Psoas muscle (tissue), 8 donors: ENCODE results near the gene CASP8AP2. TPM values are rescaled to one million over a fixed set of nuclear protein-coding genes. Genes with fewer than 3 reads are reported as not detected.
"Not testable (repeated sequence)": the region's sequence is repeated elsewhere in the genome, so short reads cannot be mapped to it uniquely, and the experiment has no call there.

Source experiments
- ATAC-seq, 4 donors: fragments of 200-7000 bp; cut with Tn5 transposase; one replicate each; pipeline ENCODE4 v1.9.1; 2020; ENCODE audit warnings: moderate library complexity in 3 of 4, mild to moderate bottlenecking in 2 of 4
- DNase-seq, 2 donors: peaks; one replicate each; pipeline ENCODE4 v3.0.0-alpha.2; 2020
- H3K27ac ChIP-seq: fragments of 200-600 bp; one replicate; pipeline ENCODE4 v1.8.0; 2022
- H3K27me3 ChIP-seq, 3 donors: fragments of 200-600 bp in 1 of 3; one replicate each; pipeline versions ENCODE4 v1.6.1 to v1.8.0; 2013 to 2022; ENCODE audit warnings: low read length in 2 of 3, mild to moderate bottlenecking in 2 of 3, moderate library complexity in 1 of 3; ENCODE audit not compliant: insufficient read depth in 3 of 3
- H3K36me3 ChIP-seq, 2 donors: fragments of 200-600 bp in 1 of 2; one replicate each; pipeline versions ENCODE4 v1.6.1 to v1.8.0; 2013 to 2022; ENCODE audit warnings: low read depth in 1 of 2, mild to moderate bottlenecking in 1 of 2, moderate library complexity in 1 of 2; ENCODE audit not compliant: insufficient read depth in 1 of 2
- H3K4me1 ChIP-seq: fragments of 200-600 bp; one replicate; pipeline ENCODE4 v1.8.0; 2022
- H3K4me3 ChIP-seq: fragments of 200-600 bp; one replicate; pipeline ENCODE4 v1.8.0; 2022; ENCODE audit warnings: mild to moderate bottlenecking
- H3K9me3 ChIP-seq: fragments of 200-600 bp; one replicate; pipeline ENCODE4 v1.8.0; 2022
- whole genome bisulfite sequencing, 3 donors: extraction: QIAGEN DNeasy Blood & Tissue Kit; methylation state at CpG; one replicate each; pipeline versions ENCODE4 v1.1.6 to v1.1.7; 2013; 5-methylcytosine and 5-hydroxymethylcytosine counted together
- intact Hi-C, 2 donors: fragments of 100-400 bp; cut with DNase I; formaldehyde crosslinking; loops; one replicate each; pipeline versions ENCODE4 v1.11.0 to v1.14.2; 2022
- polyA plus RNA-seq, 3 donors: library from polyadenylated mRNA; stranded (reverse); fragments of 200-250 nt; gene quantifications; one replicate each; pipeline ENCODE4 v1.2.3, GENCODE V29; 2013
- total RNA-seq, 4 donors: library from RNA; stranded (reverse); fragmentation: NEBNext Ultra II Directional in 2 of 4; extraction: Animal tissue kit (Norgen Biotek cat#: 25700) in 2 of 4; gene quantifications; one replicate each; pipeline versions ENCODE4 v1.2.1 to v1.2.4, GENCODE V29; 2021 to 2023
- TF ChIP-seq, protein P1 (sequence below): fragments of 200-600 bp; IDR thresholded peaks from one replicate; pipeline ENCODE4 v1.8.0; 2022; ENCODE audit warnings: antibody characterized with exemption
- donor health status: healthy with polysubstance abuse.
- donor health status: DM: no; HTN: no; CAD: no; lungs with moderate emphysema.
- donor health status: Bipolar disorder and iron deficiency.
- donor health status: healthy.
- donor health status: DM: yes; HTN: yes; CAD: no.
- donor health status: DM: no; HTN: no; CAD: no.
- donor health status: DM: no; HTN: no; CAD: no.
- donor health status: DM: yes; HTN: yes; CAD: no.

CASP8AP2 gene
- total and polyA plus RNA-seq, 7 donors, result 3.0 to 14.4 (median 10.8) TPM

DNA sequence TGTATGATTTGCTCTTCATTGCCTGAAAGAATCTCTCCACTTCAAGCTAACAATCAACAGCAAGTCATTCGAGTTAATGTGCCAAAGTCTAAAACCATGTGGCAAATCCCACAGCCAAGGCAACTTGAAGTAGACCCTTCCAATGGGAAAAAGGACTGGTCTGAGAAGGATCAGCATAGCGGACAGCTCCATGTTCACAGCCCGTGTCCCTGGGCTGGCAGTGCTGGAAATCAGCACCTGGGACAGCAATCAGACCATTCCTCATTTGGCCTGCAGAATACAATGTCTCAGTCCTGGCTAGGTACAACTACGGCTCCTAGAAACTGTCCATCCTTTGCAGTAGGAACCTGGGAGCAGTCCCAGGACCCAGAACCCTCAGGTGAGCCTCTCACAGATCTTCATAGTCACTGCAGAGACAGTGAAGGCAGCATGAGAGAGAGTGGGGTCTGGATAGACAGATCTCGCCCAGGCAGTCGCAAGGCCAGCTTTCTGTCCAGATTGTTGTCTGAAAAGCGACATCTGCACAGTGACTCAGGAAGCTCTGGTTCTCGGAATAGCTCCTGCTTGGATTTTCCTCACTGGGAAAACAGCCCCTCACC is 65.7 kb downstream of the CASP8AP2 start:
- no peak for DNase-seq
- no peak for ATAC-seq
- WGBS, 3 donors, result 40 to 43% (median 41%) methylated on average over 8 of the region's 8 CpGs

DNA sequence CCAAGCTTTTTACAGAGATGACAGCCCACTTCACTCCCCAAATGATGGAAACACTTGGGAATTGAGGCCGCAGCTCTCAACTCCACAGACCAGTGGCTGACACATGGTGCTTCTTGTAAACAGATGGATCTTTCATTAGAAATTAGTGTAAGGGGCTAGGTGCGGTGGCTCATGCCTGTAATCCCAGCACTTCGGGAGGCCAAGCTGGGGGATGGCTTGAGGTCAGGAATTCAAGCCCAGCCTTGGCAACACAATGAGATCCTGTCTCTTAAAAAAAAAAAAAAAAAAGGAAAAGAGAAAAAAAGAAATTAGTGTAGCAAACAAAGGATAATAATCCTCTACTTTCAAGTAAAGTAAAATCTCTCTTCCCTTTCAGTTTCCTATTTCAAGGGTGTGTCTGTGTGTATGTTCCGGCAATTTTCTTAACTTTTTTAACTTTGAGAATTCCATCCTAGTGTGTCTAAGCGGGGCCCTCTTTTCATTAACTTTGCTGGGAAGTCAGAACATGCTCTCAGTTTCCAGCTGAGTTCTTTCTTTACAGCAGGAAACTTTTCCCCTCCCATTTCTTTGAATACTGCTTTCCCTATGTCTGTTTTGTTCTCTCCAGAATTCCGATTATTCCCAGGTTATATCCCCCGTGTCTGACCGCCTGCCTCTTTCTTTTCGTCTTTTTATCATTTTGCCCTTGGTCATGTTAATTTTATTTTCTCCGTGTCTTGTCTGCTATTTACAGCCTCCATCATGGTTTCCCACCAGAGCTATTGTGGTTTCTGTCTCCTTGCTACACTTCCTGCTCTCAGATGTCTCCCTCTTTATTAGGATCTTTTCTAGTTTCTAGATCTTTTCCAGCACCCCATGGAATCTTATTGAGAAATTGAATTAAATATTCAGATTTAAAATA is 80.6 kb downstream of the CASP8AP2 start:
- DNase-seq, ATAC-seq, H3K4me3 ChIP-seq, H3K36me3 ChIP-seq, H3K9me3 ChIP-seq, H3K27me3 ChIP-seq, intact Hi-C loops, H3K27ac ChIP-seq, H3K4me1 ChIP-seq: not testable (repeated sequence)
- 38 to 45% (median 40%) methylated on average over 10 of the region's 10 CpGs for WGBS, 3 donors

More for the DNA sequence above, 65.7 kb downstream of the CASP8AP2 start:
- H3K27me3 ChIP-seq, result peaks cover 0 to 33% (median 3%) of the 10 kb centered on the region in 3 donors
- TF ChIP-seq, protein P1, sequence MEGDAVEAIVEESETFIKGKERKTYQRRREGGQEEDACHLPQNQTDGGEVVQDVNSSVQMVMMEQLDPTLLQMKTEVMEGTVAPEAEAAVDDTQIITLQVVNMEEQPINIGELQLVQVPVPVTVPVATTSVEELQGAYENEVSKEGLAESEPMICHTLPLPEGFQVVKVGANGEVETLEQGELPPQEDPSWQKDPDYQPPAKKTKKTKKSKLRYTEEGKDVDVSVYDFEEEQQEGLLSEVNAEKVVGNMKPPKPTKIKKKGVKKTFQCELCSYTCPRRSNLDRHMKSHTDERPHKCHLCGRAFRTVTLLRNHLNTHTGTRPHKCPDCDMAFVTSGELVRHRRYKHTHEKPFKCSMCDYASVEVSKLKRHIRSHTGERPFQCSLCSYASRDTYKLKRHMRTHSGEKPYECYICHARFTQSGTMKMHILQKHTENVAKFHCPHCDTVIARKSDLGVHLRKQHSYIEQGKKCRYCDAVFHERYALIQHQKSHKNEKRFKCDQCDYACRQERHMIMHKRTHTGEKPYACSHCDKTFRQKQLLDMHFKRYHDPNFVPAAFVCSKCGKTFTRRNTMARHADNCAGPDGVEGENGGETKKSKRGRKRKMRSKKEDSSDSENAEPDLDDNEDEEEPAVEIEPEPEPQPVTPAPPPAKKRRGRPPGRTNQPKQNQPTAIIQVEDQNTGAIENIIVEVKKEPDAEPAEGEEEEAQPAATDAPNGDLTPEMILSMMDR, result no peak
- no peaks in the 10 kb centered on the region for H3K4me1 ChIP-seq
- intact Hi-C loops, result no loop called here
- H3K9me3 ChIP-seq, result no peaks in the 10 kb centered on the region
- H3K4me3 ChIP-seq, result no peak overlapping the region
- no peaks in the 10 kb centered on the region for H3K36me3 ChIP-seq
- H3K27ac ChIP-seq, result no peak overlapping the region

DNA sequence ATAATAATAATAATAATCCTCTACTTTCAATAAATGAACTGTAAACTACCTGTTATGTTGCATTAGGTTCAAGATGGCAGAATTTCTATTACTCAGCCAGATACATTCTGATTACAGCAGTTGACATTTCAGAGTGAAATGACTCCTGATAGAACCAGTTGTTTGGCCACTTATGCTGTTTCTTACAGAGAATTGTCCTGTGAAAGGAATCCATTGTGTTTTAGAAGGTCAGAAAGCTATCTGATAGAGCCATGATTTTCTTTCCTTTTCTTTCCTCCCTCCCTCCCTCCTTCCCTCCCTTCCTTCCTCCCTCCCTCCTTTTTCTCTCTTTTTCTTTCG is 81.2 kb downstream of the CASP8AP2 start:
- intact Hi-C loops, result no loop called here
- no peak for DNase-seq
- WGBS, 3 donors, result 50 to 68% (median 67%) methylated on average over 1 of the region's 1 CpG
- Histone ChIP-seq H3K36me3 (no peaks in the 10 kb centered on the region), H3K9me3 (peaks cover 4% of the 10 kb centered on the region), H3K27ac (no peak overlapping the region), H3K27me3 (no peaks in the 10 kb centered on the region), H3K4me1 (no peaks in the 10 kb centered on the region), H3K4me3 (no peak overlapping the region)
- no peak for ATAC-seq
- TF ChIP-seq, protein P1, result no peak

DNA sequence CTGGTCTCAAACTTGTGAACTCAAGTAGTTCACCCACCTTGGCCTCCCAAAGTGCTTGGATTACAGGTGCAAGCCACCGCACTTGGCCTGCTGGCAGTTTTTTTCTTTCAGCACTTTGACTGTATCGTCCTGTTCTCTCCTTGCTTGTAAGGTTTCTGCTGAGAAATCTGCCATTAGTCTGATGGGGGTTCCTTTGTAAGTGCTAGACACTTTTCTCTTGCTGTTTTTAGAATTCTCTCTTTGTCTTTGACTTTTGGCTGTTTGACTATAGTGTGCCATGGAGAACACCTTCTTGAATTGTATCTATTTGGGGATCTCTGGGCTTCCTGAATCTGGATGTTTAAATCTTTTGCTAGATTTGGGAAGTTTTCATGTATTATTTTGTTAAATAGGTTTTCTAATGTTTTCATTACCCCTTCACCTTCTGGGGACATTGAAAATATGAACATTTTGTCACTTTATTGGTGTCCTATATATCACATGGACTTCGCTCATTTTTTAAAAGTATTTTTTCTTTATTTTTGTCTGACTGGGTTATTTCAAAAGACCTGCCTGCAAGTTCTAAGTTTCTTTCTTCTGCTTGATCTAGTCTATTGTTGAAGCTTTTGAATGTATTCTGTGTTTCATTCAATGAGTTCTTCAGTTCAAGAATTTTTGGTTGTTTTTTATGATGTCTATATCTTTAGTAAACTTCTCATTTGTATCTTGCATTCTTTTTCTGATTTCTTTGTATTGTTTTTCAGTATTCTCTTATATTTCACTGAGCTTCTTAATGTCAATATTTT is 86.6 kb downstream of the CASP8AP2 start:
- intact Hi-C loops, result no loop called here
- no peaks in the 10 kb centered on the region for H3K27me3 ChIP-seq
- TF ChIP-seq, protein P1, result no peak
- peaks cover 17% of the 10 kb centered on the region for H3K9me3 ChIP-seq
- no peaks in the 10 kb centered on the region for H3K4me1 ChIP-seq
- ATAC-seq (no peak), DNase-seq (no peak)
- H3K27ac ChIP-seq, result no peak overlapping the region
- no peak overlapping the region for H3K4me3 ChIP-seq
- WGBS, 3 donors, result 77 to 96% (median 92%) methylated on average over 3 of the region's 3 CpGs
- H3K36me3 ChIP-seq, result no peaks in the 10 kb centered on the region

DNA sequence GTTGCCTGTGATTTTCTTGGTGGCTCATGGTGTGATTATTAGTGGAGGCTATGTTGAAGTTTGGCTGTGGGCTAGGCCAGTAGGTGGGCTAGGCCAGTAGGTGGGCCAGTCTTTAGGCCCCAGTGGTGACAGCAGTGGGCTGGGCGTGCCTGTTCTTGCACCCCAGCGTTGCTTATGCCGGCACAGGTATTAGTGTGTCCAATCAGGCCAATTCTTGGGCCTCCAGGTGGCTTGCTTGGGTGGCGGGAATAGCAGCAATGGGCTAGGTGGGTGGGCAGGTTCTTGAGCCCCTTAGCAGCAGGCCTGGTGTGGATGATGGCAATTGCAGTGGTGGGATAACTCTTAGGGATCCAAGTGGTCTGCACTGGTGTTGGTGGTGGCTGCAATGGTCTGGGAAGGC is 87.5 kb downstream of the CASP8AP2 start:
- ATAC-seq (no peak), DNase-seq (no peak)
- Histone ChIP-seq H3K27me3 (no peaks in the 10 kb centered on the region), H3K9me3 (peaks cover 17% of the 10 kb centered on the region), H3K4me1 (no peaks in the 10 kb centered on the region), H3K4me3 (no peak overlapping the region), H3K36me3 (no peaks in the 10 kb centered on the region), H3K27ac (no peak overlapping the region)
- 90 to 94% (median 93%) methylated on average over 4 of the region's 4 CpGs for WGBS, 3 donors
- intact Hi-C loops, result no loop called here
- TF ChIP-seq, protein P1, result no peak
